ENCODE results near the gene FEN1. TPM values are rescaled to one million over a fixed set of nuclear protein-coding genes. Genes with fewer than 3 reads are reported as not detected.

FEN1 gene
- 9.6 TPM for total RNA-seq

GRCh38 chr11:61792310-61793082, at the start of gene FEN1, which contains the start of gene TMEM258:
Gene FEN1 (plus strand): TSS chr11:61792911. CDS start chr11:61795362, 2,451 bp downstream.
Gene TMEM258 (minus strand): TSS chr11:61792599. CDS start chr11:61792558, 41 bp downstream.
- Histone ChIP-seq H3K27ac (peak within 1 kb of the TSS; percentile 96), H3K27me3 (no peaks in the 10 kb centered on the region), H3K4me1 (peaks cover 37% of the 10 kb centered on the region), H3K4me3 (peak within 1 kb of the TSS; percentile 79 to 84), H3K36me3 (peaks cover 0 to 29% of the 10 kb centered on the region in 2 donors), H3K9me3 (no peaks in the 10 kb centered on the region)
- TF ChIP-seq CTCF (IDR thresholded peaks at IDR 0.05) (no peak), POLR2A (IDR thresholded peaks at IDR 0.05) (peak in 1 of 2 donors; percentile 52), POLR2AphosphoS5 (IDR thresholded peaks at IDR 0.05; ENCODE audit: insufficient read depth in 1 of 2, low read depth in 1 of 2) (peak; percentile 94 to 95)
- peak in 1 of 2 donors; percentile 96 for DNase-seq (ENCODE audit: extremely low spot score in 2 of 2)
- intact Hi-C loops (cut with DNase I), result loop anchor here (10.0 kb wide), 2 partner anchors 102 to 312 kb away; partner anchors contain the start of gene FADS3

- Histone ChIP-seq H3K27me3 (no peaks in the 10 kb centered on the region), H3K36me3 (no peaks in the 10 kb centered on the region), H3K4me3 (no peak overlapping the region), H3K9me3 (no peaks in the 10 kb centered on the region), H3K4me1 (peaks cover 4% of the 10 kb centered on the region), H3K27ac (no peak overlapping the region)
- TF ChIP-seq POLR2A (IDR thresholded peaks at IDR 0.05), result no peak
- no peak for TF ChIP-seq POLR2AphosphoS5 (IDR thresholded peaks at IDR 0.05; ENCODE audit: insufficient read depth in 1 of 2, low read depth in 1 of 2)
- no peak for TF ChIP-seq CTCF (IDR thresholded peaks at IDR 0.05)
- intact Hi-C loops (cut with DNase I), result no loop called here
- DNase-seq (ENCODE audit: extremely low spot score in 2 of 2), result no peak
Observed at GRCh38 chr11:61743486-61744095, 49.1 kb upstream of the FEN1 start.

GRCh38 chr11:61744181-61744580, 48.5 kb upstream of the FEN1 start:
- Histone ChIP-seq H3K27ac (no peak overlapping the region), H3K4me1 (peaks cover 4% of the 10 kb centered on the region), H3K9me3 (no peaks in the 10 kb centered on the region), H3K4me3 (no peak overlapping the region), H3K27me3 (no peaks in the 10 kb centered on the region), H3K36me3 (no peaks in the 10 kb centered on the region)
- no peak for DNase-seq (ENCODE audit: extremely low spot score in 2 of 2)
- no peak for TF ChIP-seq POLR2AphosphoS5 (IDR thresholded peaks at IDR 0.05; ENCODE audit: insufficient read depth in 1 of 2, low read depth in 1 of 2)
- TF ChIP-seq CTCF (IDR thresholded peaks at IDR 0.05), result no peak
- no peak for TF ChIP-seq POLR2A (IDR thresholded peaks at IDR 0.05)
- intact Hi-C loops (cut with DNase I), result no loop called here

GRCh38 chr11:61744609-61745156, 48.0 kb upstream of the FEN1 start:
- no peak for DNase-seq (ENCODE audit: extremely low spot score in 2 of 2)
- H3K36me3 ChIP-seq, result no peaks in the 10 kb centered on the region
- no peaks in the 10 kb centered on the region for H3K27me3 ChIP-seq
- peaks cover 4% of the 10 kb centered on the region for H3K4me1 ChIP-seq
- H3K4me3 ChIP-seq, result no peak overlapping the region
- TF ChIP-seq CTCF (IDR thresholded peaks at IDR 0.05) (no peak), POLR2AphosphoS5 (IDR thresholded peaks at IDR 0.05; ENCODE audit: insufficient read depth in 1 of 2, low read depth in 1 of 2) (no peak), POLR2A (IDR thresholded peaks at IDR 0.05) (no peak)
- no peaks in the 10 kb centered on the region for H3K9me3 ChIP-seq
- no peak overlapping the region for H3K27ac ChIP-seq
- intact Hi-C loops (cut with DNase I), result no loop called here

Measured in vagina (tissue), 2 donors.